Inferior parietal cortex (tissue), 1 donor: ENCODE results near the gene SGTA.

Experiments
- DNase-seq: peaks from one replicate; pipeline ENCODE4 v3.0.0-alpha.2; 2016; ENCODE audit errors: extremely low spot score

The SGTA gene

DNA sequence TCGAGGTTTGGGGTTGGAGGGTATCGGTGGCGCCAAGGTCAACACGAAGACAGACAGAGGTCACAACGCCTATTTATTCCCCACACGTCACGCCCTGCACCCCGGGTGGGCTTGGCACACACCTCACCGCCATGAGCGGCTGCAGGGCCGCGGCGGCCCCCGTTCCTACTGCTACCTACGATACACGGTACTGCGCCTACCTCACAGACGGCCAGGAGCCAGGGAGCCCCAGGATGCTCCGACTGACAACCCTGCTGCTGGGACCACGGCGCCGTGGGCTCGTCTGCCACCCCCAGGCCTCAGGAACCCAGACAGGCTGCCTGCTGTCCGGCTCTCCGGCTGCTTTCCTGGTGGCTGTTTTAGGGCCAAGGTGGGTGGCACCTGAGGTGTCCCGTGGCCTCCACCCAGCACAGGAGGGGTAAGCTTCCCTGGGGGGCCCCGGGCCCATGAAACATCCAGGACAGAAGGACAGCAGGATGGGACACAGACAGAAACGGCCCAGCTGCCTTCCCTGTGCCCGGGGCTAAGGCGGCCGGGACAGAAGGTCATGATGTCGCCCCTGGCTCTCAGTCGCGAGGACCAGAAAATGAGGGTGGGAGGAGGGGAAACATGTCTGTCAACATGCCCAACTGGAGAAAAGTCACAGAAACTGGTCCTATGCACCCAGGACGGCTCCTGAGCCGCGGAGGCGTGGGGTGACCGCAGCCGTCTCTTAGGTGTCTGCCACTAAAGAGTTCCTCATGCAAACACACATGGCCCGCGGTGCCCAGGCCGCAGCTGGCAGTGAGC is 28.2 kb downstream of the SGTA start:
- DNase-seq: no peak

DNA sequence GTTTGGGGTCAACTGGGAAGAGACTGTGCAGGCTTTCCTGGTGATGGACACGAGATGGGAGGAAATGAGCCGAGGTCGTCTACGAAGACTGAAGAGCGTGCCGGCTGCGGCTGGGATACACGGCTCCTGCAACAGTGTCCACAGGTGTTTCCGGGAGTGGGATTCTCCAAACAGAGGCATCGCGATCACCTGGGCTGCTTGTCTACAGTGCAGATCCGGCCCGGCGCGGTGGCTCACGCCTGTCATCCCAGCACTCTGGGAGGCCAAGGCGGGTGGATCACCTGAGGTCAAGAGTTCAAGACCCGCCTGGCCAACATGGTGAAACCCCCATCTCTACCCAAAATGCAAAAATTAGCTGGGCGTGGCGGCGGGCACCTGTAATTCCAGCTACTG is 31.6 kb downstream of the SGTA start:
- DNase-seq: no peak

DNA sequence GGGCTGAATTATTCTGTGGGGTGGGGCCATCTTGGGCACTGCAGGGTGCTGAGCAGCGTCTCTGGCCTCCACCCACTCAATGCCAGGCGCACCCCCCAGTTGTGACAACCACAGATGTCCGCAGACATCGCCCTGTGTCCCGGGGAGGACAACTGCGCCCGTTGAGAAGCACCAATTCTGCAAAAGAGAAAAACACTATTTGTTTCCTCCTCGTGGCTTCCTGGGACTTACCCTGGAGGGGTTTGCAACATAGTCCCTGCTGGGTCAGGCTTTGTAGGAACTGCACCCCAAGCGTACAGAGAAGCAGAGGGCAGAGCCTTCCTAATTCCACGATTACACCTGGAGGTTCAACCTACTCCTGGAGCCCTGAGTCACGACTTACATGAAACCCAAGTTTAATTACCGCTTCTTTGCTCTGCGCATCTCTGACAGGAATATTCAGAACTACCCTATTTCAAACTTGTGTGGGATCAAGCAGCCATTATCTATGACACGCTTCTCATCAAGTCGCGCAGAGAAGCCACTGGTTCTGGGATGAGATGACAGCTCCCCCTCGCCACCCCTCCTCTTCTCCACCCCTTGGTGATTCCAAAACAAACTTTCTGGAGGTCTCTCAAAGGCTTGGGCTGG is 32.1 kb downstream of the SGTA start:
- no peak for DNase-seq

DNA sequence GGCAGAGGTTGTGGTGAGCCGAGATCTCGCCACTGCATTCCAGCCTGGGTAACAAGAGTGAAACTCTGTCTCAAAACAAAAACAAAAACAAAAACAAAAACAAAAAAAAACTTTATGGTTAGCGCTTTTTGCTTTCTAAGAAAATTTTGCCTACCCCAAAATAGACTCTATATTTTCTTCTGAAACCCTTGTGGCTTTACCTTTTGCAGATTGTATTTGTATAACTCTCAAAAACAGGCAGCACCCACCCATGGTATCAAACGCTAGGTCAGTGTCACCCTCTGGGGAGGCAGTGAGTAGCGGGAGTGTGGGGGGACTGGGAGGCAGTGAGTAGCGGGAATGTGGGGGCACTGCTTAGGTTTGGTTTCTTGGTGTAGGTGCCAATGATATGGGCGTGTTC is 35.7 kb downstream of the SGTA start:
- no peak for DNase-seq

DNA sequence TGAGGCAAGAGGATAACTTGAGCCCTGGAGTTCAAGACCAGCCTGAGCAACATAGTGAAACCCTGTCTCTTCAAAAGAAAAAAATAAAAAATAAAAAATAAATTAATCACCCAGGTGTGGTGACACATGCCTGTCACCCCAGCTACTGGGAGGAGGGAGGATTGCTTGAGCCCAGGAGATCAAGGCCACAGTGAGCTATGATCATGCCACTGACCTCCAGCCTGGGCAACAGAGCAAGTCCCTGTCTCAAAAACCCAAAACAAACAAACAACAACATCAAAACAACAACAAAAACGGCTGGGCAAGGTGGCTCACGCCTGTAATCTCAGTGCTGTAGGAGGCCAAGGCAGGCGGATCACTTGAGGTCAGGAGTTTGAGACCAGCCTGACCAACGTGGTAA is 39.0 kb downstream of the SGTA start:
- DNase-seq: no peak

DNA sequence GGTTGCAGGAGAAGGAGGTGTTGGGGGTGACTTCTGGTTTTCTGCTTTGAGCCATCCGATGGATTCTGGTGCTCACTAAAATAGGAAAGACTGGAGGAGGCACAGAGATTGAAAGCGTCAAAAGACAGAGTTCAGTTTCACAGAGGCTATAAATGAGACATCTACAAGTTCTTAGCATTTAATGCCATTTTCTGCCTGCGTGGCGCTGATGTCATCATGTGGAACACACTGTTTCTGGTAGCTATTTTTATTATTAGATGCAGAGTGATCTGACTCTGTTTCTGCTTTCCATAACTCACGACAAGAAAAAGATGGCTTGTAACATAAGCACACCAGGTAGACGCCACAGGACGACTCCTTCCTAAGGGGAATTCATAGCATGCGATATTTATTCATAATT is 40.0 kb downstream of the SGTA start:
- peak; percentile 65 for DNase-seq

DNA sequence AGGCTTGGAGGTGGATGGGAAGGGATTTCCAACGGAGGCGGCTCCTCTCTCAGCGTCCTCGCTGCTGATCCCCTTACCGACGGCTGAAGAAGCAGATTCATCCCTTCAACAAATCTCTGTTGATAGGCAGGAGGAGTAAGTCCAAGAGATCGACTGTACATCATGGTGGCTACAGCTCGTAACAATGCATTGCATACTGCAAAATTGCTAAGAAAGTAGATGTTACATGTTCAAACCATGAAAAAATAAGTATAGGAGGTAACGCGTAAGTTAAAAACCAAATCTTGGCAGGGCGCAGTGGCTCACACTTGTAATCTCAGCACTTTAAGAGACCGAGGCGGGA is 42.8 kb downstream of the SGTA start:
- no peak for DNase-seq

DNA sequence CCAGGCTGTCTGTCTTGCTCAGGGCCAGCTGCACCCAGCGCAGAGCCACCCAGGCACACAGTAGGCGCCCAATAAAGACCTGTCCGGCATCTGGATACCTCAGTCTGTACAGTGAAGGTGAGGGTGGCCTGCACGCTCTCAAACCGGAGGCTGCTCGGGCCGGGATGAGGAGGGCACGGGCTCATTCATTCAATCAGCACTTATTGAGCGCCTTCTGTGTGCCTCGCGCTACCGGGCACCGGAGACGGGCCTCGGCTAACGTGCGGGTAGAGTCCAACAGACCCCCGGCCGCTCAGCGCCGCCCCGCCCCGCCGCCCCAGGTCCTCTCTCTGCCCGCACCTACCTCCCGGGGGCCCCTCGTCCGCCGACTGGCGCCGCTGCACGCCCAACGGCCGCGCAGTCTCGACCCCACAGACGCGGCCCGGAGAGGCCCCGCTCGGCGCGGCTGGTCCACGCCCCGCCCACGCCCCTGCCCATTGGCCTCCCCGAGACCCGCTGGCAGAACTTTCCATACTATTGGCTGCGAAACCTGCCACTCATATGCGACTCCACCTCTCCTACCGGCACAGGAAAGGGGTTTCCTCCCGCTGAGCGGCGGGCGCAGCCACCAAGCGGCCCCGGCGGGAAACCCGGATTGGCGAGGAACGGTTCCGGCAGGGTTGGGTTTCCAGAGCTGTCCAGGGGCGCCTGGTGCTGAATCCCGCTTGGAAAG is 43.3 kb downstream of the SGTA start, which contains the start of gene SLC39A3:
TSS of gene SLC39A3 (minus strand) at position 416 of the 712 bp plus-strand sequence. CDS start 2,760 bp downstream, outside the sequence.
- DNase-seq: peak; percentile 98

DNA sequence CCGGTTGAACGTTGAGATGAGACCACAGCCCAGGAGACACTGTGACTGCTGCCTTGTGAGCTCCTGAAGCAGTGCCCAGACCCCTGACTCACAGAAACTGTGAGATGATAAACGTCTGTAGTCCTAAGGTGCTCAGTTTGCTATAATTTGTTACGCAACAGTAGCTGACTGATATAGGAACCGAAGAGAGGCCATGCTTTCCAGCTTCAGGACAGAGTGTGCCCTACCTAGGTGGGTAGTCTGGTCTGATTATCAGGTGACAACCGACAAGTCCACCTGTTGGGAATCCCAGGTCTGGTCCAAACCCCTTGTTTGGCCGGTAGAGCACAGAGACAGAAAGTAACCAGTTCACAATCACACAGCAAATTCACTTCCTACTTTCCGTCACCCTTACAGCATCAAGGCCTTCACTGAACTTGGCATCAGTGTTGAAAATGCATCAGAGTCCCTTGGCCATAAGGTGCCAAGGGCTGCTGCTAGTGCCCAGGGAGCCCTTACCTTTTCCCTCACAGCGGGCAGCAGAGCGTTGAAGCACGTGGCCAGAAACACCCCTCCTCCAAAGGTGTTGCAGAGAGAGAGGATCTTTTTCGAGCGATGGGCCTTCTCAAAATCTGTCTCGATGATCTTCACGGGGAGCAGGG is 46.4 kb downstream of the SGTA start:
- no peak for DNase-seq

DNA sequence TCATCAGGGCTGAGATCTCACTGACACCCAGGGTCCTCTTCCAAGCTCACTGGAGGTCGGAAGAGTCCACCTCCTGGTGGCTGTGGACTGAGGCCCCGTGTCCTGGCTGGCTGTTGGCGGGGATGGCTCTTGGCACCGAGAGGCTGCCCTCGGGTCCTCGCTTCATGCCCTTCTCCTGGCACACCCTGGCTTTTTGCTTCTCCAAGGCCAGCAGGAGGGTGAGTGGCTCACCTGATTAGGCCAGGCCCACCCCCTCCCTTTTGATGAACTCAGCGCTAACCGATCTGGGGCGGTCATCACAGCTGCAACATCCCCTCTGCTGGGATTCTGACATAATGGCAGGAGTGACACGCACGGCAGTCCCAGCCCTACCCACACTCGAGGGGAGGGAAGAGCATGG is 47.7 kb downstream of the SGTA start:
- no peak for DNase-seq

DNA sequence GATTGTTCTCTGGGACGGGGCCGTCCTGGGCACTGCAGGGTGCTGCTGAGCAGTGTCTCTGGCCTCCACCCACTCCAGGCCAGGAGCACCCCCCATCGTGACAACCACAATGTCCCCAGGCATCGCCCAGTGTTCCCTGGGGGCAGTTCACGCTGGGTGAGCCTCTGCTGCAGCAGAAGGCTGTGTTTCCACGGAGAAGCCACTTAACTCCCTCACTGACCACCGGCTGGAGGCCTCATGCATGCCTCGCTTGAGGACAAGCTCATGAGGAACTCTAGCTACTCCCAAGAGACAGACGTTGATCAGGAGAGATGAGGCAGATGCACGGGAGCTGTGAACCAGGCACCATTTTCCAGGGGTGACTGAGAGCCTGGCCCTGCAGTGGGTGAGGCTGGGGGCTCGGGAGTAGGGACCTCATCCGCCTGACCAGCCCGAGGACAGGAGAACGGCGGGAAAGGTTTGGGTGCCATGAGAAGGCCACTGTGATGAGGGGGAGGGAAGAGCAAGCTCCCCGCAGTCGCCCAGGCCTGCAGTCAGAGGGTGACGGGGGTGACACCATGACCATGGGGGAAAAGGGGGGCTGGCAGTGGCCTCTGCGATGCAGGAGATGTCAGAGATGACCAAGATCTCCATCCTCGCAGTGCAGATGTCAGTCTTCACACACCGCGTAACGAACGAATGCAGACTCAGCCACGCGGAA is 48.3 kb downstream of the SGTA start:
- no peak for DNase-seq

DNA sequence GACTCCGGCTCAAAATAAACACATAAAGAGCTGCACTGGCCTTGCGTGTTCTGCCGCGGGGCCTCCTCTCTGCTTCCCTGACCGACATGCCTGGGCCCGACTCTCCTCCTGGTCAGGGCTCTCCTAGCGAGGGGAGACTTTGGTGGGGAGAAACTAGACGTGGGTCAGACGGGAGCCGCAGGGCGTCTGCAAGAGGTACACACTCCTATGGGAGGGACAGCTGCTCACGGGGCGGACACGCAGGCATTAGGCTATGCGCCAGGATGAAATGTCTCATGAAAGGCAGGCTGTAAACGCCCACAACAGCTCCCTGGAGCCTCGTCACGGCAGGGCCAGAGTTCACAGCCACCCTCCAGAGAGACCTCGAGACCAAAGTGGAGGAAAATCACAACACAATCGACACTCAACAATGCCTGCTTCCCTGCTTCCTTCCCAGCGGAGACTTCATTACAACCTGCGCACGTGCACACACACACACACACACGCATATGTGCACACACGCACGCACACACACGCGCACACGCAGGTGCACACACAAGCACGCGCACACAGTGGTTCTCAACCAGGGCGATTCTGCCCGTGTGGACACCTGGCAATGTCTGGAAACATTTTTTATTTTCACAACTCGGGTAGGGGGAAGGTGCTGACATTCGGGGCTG is 49.0 kb downstream of the SGTA start:
- no peak for DNase-seq

DNA sequence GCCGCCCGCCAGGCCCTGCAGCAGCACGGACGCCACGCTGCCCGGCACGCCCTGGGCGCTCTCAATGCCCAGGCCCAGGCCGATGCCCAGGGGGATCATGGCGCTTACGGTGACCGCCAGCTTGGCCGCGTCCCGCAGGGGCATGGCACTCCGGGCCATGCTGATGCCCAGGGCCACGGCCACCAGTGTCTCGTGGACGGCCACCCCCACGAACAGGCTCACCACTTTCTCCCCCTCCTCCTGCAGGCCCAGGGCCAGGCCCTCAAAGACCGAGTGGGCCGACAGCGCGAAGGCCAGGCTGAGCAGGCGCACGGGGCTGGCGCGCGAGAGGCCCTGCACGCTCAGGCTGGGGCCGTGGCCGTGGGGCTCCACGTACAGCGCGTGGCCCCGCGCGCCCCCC is 50.2 kb downstream of the SGTA start:
- DNase-seq: no peak

DNA sequence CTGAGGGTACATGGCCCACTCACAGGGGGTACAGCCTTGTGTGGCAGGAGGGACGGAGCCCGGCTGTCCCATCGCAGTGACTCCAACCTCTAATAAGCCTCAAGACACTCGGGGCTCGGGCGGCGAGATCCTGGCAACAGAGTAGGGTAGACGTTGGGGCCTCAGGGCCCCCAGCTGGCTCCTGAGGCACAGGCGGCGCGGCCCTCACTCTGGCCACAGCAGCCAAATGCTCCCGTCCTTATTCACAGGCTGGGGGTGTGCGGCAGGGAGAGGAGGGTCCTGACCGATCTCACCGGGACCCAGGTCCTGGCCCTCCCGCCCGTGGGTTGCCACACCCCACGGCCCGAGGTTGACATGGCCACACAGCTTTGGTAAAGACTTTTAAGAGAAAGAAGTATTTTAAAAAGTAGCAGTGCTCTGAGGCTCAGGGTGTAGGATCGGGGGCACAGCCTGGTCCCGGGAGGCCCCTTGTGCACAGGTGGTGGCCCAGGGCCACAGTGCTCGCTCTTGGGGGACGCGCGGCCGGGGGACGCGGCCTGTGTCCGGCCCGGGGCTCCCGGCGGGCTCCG is 50.8 kb downstream of the SGTA start:
- no peak for DNase-seq

DNA sequence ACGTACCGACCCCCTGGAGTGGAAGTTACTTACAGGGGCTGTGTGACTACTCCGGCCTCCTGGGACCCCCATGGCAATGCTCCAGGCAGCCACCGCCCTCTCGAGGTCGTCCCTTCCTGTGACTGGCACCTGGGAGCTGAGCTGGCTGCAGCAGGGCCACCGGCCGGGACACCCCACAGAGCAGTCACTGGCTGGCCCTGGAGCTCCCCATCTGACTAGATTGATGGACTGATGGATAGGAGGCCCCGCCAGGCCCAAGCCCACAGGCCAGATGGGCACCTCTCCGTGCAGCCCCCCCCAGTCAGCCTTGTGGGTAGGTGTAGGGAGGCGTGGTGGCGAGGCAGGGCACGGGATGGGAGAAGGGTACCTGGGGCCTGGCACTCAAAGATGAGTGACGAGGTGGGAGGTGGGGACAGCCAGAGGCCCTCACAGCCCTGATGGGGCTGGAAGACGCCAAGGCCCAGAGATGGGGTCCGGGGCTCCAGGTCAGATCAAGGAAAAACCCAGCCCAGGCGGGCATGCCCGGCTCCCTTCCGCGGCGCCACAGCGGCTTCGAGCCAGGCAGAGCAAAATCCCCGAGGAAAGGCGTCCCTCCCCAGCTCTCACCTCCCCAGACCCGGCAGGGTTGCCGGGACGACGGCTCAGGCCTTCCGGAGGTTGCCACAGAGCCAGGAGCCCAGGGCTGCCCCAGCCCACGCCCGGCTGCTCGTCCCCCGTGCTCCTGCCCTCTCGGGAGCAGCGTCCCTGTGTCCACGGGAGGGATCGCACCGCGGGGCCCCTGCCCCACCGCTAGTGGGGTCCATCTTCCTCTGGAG is 51.7 kb downstream of the SGTA start:
- no peak for DNase-seq

DNA sequence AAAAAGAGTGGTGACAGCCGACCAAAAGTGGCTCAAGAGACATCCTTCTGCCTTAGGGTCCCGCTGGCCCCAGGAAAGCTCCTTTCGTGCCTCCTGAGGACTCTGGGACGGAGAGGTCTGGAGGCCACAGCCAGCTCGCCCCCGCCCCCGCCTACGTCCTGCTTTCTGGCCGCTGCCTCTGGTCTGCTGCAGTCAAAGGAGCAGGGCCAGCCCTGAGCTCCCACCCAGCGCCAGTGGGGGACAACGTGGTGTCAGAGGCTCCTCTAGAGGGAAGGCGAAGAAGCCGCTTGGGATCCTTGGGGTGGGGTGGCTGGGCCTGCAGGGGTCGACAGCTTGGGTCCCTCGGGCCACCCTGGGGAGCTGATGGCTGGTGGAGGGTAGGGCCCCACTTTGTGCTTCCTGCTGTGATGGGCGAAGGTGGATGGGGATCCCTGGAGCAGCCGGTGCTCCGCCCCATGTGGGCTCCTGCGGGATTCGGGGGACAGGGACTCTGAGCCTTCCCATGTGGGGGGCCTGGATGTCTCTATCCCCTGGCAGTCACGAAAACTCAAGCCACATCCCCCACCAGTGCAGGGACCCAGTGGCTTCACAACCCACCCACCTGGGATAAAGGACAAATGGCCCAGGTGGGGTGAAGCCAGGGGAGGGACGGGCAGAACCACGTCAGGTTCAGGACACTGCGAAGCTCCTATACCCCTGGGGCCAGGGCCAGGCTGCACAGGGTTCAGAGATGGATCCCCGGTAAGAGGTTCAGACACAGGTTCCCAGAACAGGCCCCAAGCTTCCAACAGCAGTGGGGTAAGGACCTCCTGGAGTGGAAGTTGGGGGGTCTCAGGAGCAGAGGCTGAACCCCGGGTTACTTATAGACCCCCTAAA is 52.9 kb downstream of the SGTA start:
- no peak for DNase-seq

DNA sequence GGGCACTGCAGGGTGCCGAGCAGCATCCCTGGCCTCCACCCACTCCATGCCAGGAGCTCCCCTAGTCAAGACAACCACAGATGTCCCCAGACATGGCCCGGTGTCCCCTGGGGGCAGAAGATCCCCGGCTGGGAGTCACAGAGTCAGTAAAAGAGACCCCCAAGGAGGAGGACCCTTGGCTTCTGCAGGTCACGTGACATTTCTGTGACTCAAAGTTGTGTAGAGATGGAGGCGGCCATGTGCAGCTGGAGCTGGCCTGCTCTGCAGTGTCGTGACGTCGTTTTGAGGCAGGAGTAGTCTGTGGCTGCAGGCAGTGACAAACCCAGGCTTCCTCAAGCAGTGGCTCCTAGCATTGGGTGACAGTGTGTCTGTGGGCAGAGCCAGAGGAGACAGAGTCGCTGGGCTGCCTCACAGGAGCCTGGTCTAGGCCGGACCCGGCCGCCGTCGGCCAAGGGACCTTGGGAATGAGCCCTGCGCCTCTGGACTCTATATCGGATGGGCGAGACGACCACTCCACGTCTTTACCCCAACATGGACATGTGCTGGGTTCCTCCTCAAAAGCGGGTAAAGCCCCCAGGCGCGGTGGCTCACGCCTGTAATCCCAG is 54.2 kb downstream of the SGTA start:
- no peak for DNase-seq

DNA sequence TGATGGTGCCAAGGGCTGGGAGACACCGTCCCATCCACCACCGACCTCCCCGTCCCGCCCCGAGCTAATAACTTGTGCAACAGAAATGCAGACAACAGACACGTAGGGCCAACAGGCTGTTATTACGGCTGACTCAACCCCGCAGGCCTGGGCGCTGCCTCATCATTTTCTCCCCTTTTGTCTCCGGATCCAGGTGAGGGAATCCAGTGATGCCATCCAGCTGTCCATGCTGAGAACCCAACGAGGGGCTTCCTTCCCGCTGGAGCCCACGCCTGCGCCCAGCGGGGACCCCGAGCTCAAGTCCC is 55.5 kb downstream of the SGTA start:
- DNase-seq: no peak
